VCaP (cell line): ENCODE measurements around the gene GIPC1.

Source experiments
- H3K27ac ChIP-seq: fragments of 450-650 bp; 2 replicates; pipeline ENCODE4 v1.5.1; 2017
- TF ChIP-seq, protein P1 (sequence below): fragments of 450-650 bp; conservative IDR thresholded peaks from 2 replicates; pipeline ENCODE4 v1.5.1; 2017; ENCODE audit warnings: mild to moderate bottlenecking, moderate library complexity

The GIPC1 gene

DNA sequence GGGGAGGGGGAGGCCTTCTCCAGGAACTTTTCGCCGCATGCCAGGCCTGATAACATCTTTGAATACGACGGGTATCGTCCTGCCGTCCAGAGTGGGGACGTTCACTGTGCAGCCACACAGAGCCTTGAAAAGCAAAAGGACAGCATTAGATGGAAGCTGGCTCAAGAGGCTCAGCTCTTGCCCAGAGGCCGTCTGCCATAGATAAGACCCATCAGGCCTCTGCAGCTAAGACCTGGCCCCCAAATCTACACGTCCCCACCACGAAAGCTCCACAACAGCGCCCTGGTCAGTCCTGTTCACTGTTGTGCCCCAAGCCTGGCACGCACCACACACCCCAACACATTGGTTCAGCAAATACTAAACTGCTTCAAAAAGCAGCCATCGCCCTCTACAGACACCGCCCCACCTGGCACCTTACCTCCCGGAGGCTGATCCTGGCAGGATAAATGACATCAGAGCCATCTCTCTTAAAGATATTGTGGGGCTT, 20.2 kb upstream of the GIPC1 start:
- peak overlapping the region; percentile 89; the same call in 1 of the 2 replicates for H3K27ac ChIP-seq
- TF ChIP-seq, protein P1, sequence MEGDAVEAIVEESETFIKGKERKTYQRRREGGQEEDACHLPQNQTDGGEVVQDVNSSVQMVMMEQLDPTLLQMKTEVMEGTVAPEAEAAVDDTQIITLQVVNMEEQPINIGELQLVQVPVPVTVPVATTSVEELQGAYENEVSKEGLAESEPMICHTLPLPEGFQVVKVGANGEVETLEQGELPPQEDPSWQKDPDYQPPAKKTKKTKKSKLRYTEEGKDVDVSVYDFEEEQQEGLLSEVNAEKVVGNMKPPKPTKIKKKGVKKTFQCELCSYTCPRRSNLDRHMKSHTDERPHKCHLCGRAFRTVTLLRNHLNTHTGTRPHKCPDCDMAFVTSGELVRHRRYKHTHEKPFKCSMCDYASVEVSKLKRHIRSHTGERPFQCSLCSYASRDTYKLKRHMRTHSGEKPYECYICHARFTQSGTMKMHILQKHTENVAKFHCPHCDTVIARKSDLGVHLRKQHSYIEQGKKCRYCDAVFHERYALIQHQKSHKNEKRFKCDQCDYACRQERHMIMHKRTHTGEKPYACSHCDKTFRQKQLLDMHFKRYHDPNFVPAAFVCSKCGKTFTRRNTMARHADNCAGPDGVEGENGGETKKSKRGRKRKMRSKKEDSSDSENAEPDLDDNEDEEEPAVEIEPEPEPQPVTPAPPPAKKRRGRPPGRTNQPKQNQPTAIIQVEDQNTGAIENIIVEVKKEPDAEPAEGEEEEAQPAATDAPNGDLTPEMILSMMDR = peak; percentile 48

DNA sequence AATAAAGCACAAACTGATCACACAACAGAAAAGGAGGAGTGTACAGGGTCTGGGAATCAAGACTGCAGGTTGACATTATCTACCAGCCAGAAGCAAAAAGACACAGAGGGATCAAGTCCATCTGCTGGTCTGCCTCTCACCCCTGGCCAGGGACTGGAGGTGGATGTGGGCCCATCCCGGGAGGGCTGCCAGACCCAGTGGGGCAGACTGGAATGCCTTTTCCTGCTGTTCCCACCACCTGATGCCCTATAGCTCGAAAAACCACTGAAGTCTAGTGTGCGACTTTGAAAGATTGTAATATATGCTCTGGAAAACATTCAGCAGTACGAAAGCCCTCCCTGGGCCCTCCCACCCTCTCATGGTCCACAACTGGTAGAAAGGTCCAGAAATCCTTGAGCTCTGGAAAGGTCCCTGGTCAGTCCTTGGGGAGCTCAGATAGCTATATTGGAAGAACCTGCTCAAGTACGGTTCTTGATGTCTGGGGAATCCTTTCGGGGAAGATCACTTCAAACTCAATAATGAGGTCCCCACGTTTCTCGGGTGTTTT, 19.6 kb upstream of the GIPC1 start:
- H3K27ac ChIP-seq = peak overlapping the region; percentile 89; the same call in 1 of the 2 replicates
- TF ChIP-seq, protein P1 = no peak

DNA sequence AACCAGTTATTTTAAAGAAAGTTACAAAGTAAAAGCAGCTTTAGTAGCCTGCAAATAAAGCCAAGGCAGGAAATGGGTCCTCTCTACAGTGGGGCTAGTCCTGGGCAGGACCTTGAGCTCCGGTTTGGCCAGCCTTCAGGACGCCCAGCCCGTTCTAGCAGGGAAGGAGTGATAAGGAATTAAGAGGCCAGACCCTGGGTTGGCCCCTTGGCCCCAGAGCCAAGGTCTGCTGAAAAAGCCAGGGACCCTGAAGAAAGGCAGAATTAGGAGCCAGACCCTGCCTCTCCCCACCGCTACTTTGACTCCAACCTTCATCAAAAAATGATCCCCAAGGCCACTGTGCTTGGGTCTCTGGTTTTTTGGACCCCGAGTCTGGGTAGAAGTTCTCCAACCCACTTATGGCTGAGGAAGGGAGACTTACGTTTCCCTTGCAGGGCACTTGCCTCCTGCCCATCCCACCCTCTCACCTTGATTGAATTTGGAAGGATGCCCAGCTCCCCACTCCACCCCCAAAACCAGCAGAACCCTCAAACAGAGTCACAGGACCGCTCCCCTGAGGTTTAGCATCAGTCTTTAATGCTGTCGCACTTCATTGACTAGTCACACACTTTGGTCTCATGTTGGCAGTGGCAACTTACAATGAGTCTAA, 18.4 kb upstream of the GIPC1 start:
- no peak overlapping the region for H3K27ac ChIP-seq
- TF ChIP-seq, protein P1 = no peak

DNA sequence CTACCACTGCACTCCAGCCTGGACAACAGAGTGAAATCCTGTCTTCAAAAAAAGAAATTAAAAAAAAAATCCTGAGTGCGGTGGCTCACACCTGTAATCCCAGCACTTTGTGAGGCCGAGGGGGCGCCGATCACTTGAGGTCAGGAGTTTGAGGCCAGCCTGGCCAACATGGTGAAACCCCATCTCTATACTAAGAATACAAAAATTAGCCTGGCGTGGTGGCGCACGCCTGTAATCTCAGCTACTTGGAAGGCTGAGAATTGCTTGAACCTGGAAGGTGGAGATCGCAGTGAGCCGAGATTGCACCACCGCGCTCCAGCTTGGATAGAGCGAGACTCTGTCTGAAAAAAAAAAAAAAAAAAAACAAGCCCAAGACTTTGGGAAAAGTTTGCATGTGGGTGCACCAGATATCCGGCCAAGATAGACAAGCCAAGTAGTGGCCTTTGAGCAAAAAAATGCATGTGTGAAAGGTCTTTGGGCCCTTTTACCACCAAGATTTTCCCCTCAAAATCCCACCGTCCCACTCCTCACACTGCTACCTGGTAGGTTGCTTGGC, 16.6 kb upstream of the GIPC1 start:
- H3K27ac ChIP-seq = no peak overlapping the region
- TF ChIP-seq, protein P1 = no peak

DNA sequence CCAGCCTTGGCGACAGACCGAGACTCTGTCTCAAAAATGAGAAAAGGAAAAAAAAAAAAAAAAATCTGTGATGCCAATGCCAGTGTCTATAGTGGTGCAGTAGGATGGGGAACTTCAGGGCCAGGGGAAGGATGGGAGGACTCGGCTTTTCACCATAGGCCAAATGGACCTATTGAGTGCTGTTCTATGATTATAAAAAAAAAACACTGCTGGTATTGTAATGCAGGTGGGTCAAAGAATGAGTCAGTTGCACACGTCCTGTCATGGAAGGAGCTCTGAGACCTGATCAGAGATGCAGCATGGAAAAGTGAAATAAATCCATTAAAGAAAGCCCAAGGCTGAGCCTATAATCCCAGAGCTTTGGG, 15.3 kb upstream of the GIPC1 start:
- no peak overlapping the region for H3K27ac ChIP-seq
- TF ChIP-seq, protein P1 = no peak

DNA sequence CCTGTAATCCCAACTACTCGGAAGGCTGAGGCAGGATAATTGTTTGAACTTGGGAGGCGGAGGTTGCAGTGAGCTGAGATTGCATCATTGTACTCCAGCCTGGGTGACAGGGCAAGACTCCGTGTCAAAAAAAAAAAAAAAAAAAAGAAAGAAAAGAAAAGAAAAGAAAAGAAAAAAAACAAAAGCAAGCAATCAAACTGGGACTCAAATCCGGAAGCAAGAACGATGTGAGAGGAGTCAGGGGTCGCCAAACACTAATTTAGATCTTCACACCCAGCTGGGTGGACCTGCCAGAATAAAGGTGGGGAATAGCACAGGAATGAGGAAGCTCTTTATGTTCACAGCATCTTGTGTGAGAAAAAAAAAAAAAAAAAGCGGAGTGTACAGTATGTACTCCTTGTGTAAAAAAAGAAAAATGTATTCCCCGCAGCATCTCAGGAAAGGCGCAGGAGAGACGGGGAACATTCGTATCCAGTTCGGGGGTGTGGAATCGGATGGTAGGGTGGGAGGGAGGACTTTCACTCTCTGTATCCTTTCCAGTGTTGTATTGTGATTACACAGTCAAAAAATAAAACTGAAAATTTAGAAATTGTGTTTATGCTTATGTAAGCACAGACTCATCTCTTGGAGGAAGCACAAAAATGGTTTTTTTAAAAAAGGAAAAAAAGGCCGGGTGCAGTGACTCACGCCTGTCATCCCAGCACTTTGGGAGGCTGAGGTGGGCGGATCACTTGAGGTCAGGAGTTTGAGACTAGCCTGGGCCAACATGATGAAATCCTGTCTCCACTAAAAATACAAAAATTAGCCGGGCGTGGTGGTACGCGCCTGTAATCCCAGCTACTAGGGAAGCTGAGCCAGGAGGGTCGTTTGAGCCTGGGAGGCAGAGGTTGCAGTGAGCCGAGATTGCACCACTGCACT, 14.6 kb upstream of the GIPC1 start:
- TF ChIP-seq, protein P1 = no peak
- no peak overlapping the region for H3K27ac ChIP-seq
